Measurements from ENCODE around the gene DOC2A.

Gene DOC2A

GRCh38 chr16:30054451-30054850, 43.6 kb upstream of the DOC2A start:
- Histone ChIP-seq H3K27me3 (ENCODE audit: insufficient read depth, low read length) (no peaks in the 10 kb centered on the region), H3K4me2 (ENCODE audit: low read length) (peak overlapping the region; percentile 14; the same call in 1 of the 2 replicates), H3K36me3 (ENCODE audit: insufficient read depth, low read length) (no peaks in the 10 kb centered on the region), H3K9me3 (ENCODE audit: low read length) (no peaks in the 10 kb centered on the region), H4K20me1 (ENCODE audit: insufficient read depth, low read length) (no peaks in the 10 kb centered on the region), H3K4me3 (ENCODE audit: low read depth, low read length, poor library complexity, severe bottlenecking) (no peak overlapping the region), H3K79me2 (ENCODE audit: insufficient read depth, low read length) (no peaks in the 10 kb centered on the region), H3F3A (ENCODE audit: insufficient read depth, low read length) (no peaks in the 10 kb centered on the region), H3K4me1 (ENCODE audit: insufficient read depth, low read length, severe bottlenecking) (peaks cover 25% of the 10 kb centered on the region), H3K9me2 (ENCODE audit: low read depth, low read length) (no peaks in the 10 kb centered on the region), H2AFZ (ENCODE audit: low read length) (no peak overlapping the region), H3K27ac (ENCODE audit: low read depth, low read length, poor library complexity, severe bottlenecking) (no peak overlapping the region), H3K9ac (ENCODE audit: low read length) (no peak overlapping the region)
- TF ChIP-seq EZH2 (IDR thresholded peaks at IDR 0.05; ENCODE audit: borderline replicate concordance, low read length) (no peak), CTCF (IDR thresholded peaks at IDR 0.05; ENCODE audit: low read length) (no peak)

GRCh38 chr16:30053376-30054015, 42.7 kb upstream of the DOC2A start:
- Histone ChIP-seq H3K4me1 (ENCODE audit: insufficient read depth, low read length, severe bottlenecking) (peaks cover 25% of the 10 kb centered on the region), H3K4me2 (ENCODE audit: low read length) (peak overlapping the region; percentile 90), H4K20me1 (ENCODE audit: insufficient read depth, low read length) (no peaks in the 10 kb centered on the region), H3K79me2 (ENCODE audit: insufficient read depth, low read length) (no peaks in the 10 kb centered on the region), H3K36me3 (ENCODE audit: insufficient read depth, low read length) (no peaks in the 10 kb centered on the region), H3F3A (ENCODE audit: insufficient read depth, low read length) (no peaks in the 10 kb centered on the region), H3K9me3 (ENCODE audit: low read length) (no peaks in the 10 kb centered on the region), H3K9ac (ENCODE audit: low read length) (peak overlapping the region; percentile 72), H2AFZ (ENCODE audit: low read length) (no peak overlapping the region), H3K27ac (ENCODE audit: low read depth, low read length, poor library complexity, severe bottlenecking) (peak overlapping the region; percentile 4), H3K4me3 (ENCODE audit: low read depth, low read length, poor library complexity, severe bottlenecking) (peak overlapping the region; percentile 72), H3K27me3 (ENCODE audit: insufficient read depth, low read length) (no peaks in the 10 kb centered on the region; the same call in 1 of the 2 replicates), H3K9me2 (ENCODE audit: low read depth, low read length) (no peaks in the 10 kb centered on the region)
- TF ChIP-seq CTCF (IDR thresholded peaks at IDR 0.05; ENCODE audit: low read length): no peak
- TF ChIP-seq EZH2 (IDR thresholded peaks at IDR 0.05; ENCODE audit: borderline replicate concordance, low read length): no peak

- Histone ChIP-seq H3K27me3 (ENCODE audit: insufficient read depth, low read length) (no peaks in the 10 kb centered on the region; the same call in 1 of the 2 replicates), H3K9me2 (ENCODE audit: low read depth, low read length) (no peaks in the 10 kb centered on the region), H3K27ac (ENCODE audit: low read depth, low read length, poor library complexity, severe bottlenecking) (peak overlapping the region; percentile 56), H3F3A (ENCODE audit: insufficient read depth, low read length) (no peaks in the 10 kb centered on the region), H3K79me2 (ENCODE audit: insufficient read depth, low read length) (no peaks in the 10 kb centered on the region), H3K9me3 (ENCODE audit: low read length) (no peaks in the 10 kb centered on the region), H3K4me1 (ENCODE audit: insufficient read depth, low read length, severe bottlenecking) (peaks cover 25% of the 10 kb centered on the region), H3K36me3 (ENCODE audit: insufficient read depth, low read length) (no peaks in the 10 kb centered on the region), H3K4me2 (ENCODE audit: low read length) (peak overlapping the region; percentile 90), H3K4me3 (ENCODE audit: low read depth, low read length, poor library complexity, severe bottlenecking) (peak overlapping the region; percentile 72), H3K9ac (ENCODE audit: low read length) (peak overlapping the region; percentile 72), H4K20me1 (ENCODE audit: insufficient read depth, low read length) (no peaks in the 10 kb centered on the region), H2AFZ (ENCODE audit: low read length) (peak overlapping the region; percentile 97; the same call in 1 of the 2 replicates)
- no peak for TF ChIP-seq CTCF (IDR thresholded peaks at IDR 0.05; ENCODE audit: low read length)
- TF ChIP-seq EZH2 (IDR thresholded peaks at IDR 0.05; ENCODE audit: borderline replicate concordance, low read length): no peak
Measured at GRCh38 chr16:30052671-30053372, 42.0 kb upstream of the DOC2A start.
